GM23338 (cell line): ENCODE data around the gene IL11RA. TPM values are rescaled to one million over a fixed set of nuclear protein-coding genes. Genes with fewer than 3 reads are reported as not detected.

Experiments
- ATAC-seq: fragments of 200-7000 bp; cut with Tn5 transposase; 3 replicates; pipeline ENCODE4 v1.9.1; 2020
- DNase-seq: peaks from one replicate; pipeline ENCODE4 v3.0.0-alpha.2; 2015; ENCODE audit warnings: low spot score
- H2AFZ ChIP-seq: fragments of 200-600 bp; sonication (generic); 2 replicates; pipeline ENCODE4 v1.8.0; 2016; ENCODE audit warnings: antibody characterized with exemption, mild to moderate bottlenecking, moderate library complexity
- H3F3A ChIP-seq: fragments of 200-600 bp; sonication (generic); replicated peaks from 2 replicates; pipeline ENCODE4 v1.8.0; 2017; ENCODE audit warnings: antibody characterized with exemption, mixed run types, low read depth
- H3K27ac ChIP-seq: fragments of 200-600 bp; sonication (generic); 2 replicates; pipeline ENCODE4 v1.6.1; 2016; ENCODE audit warnings: low read depth
- H3K27me3 ChIP-seq: fragments of 200-600 bp; sonication (generic); 2 replicates; pipeline ENCODE4 v1.8.0; 2016; ENCODE audit warnings: mild to moderate bottlenecking, mixed run types, moderate library complexity; ENCODE audit not compliant: insufficient read depth
- H3K36me3 ChIP-seq: fragments of 200-600 bp; sonication (generic); 2 replicates; pipeline ENCODE4 v1.8.0; 2016; ENCODE audit warnings: mild to moderate bottlenecking; ENCODE audit not compliant: insufficient read depth
- H3K4me1 ChIP-seq: fragments of 200-600 bp; sonication (generic); 2 replicates; pipeline ENCODE4 v1.8.0; 2016; ENCODE audit warnings: mild to moderate bottlenecking, moderate library complexity; ENCODE audit not compliant: insufficient read depth
- H3K4me2 ChIP-seq: fragments of 200-600 bp; sonication (generic); 2 replicates; pipeline ENCODE4 v1.7.1; 2017; ENCODE audit warnings: mixed run types
- H3K4me3 ChIP-seq: fragments of 200-600 bp; sonication (generic); 2 replicates; pipeline ENCODE4 v1.6.1; 2016; ENCODE audit warnings: mixed run types
- H3K79me2 ChIP-seq: fragments of 200-600 bp; sonication (generic); replicated peaks from 2 replicates; pipeline ENCODE4 v1.8.0; 2017; ENCODE audit warnings: mild to moderate bottlenecking; ENCODE audit not compliant: insufficient read depth
- H3K9me2 ChIP-seq: fragments of 200-600 bp; sonication (generic); 2 replicates; pipeline ENCODE4 v1.8.0; 2017; ENCODE audit not compliant: insufficient read depth
- H4K20me1 ChIP-seq: fragments of 200-600 bp; sonication (generic); replicated peaks from 2 replicates; pipeline ENCODE4 v1.8.0; 2017; ENCODE audit warnings: mild to moderate bottlenecking; ENCODE audit not compliant: insufficient read depth
- H3K27ac Mint-ChIP-seq: 2 replicates; pipeline ENCODE4 v1.8.0; 2020; ENCODE audit warnings: inconsistent platforms, mild to moderate bottlenecking, moderate library complexity, mixed read lengths
- H3K27me3 Mint-ChIP-seq: 3 replicates; pipeline ENCODE4 v1.8.0; 2022; ENCODE audit warnings: low read depth, mild to moderate bottlenecking, moderate library complexity, mixed read lengths, inconsistent platforms; ENCODE audit not compliant: insufficient read depth, poor library complexity
- H3K36me3 Mint-ChIP-seq: 3 replicates; pipeline ENCODE4 v1.8.0; 2021; ENCODE audit warnings: low read depth, mild to moderate bottlenecking, inconsistent platforms, moderate library complexity, mixed read lengths
- H3K4me1 Mint-ChIP-seq: 3 replicates; pipeline ENCODE4 v1.8.0; 2020; ENCODE audit warnings: mild to moderate bottlenecking, inconsistent platforms, mixed read lengths
- H3K4me3 Mint-ChIP-seq: 3 replicates; pipeline ENCODE4 v1.8.0; 2021; ENCODE audit warnings: moderate library complexity, mild to moderate bottlenecking, inconsistent platforms, mixed read lengths
- H3K9me3 Mint-ChIP-seq: 3 replicates; pipeline ENCODE4 v1.8.0; 2020; ENCODE audit warnings: moderate library complexity, mild to moderate bottlenecking, inconsistent platforms, mixed read lengths
- CREB1 ChIP-seq: fragments of 250-450 bp; sonication (Bioruptor Pico); IDR thresholded peaks from 2 replicates; pipeline ENCODE4 v1.5.0; 2020; ENCODE audit warnings: low read depth, mild to moderate bottlenecking, moderate library complexity
- CTCF ChIP-seq, 2 experiments: fragments of 200-600 bp in 1 of 2; sonication (generic) in 1 of 2; conservative IDR thresholded peaks; 2 replicates each; pipeline versions ENCODE4 v1.5.1 to v1.6.1; 2016 to 2017; ENCODE audit warnings: antibody characterized with exemption in 2 of 2, low read depth in 2 of 2, mild to moderate bottlenecking in 2 of 2, moderate library complexity in 1 of 2
- ETS1 ChIP-seq: IDR thresholded peaks from 2 replicates; pipeline ENCODE4 v1.6.1; 2016; ENCODE audit warnings: antibody characterized with exemption
- EZH2 ChIP-seq: fragments of 200-600 bp; sonication (generic); IDR thresholded peaks from one replicate; pipeline ENCODE4 v1.8.0; 2017; ENCODE audit warnings: antibody characterized with exemption, mild to moderate bottlenecking, low read depth; ENCODE audit not compliant: unreplicated experiment
- EZH2phosphoT487 ChIP-seq: fragments of 200-600 bp; sonication (generic); IDR thresholded peaks from one replicate; pipeline ENCODE4 v1.8.1; 2018; ENCODE audit warnings: antibody characterized with exemption; ENCODE audit not compliant: unreplicated experiment
- JUNB ChIP-seq: IDR thresholded peaks from one replicate; pipeline ENCODE4 v1.6.1; 2016; ENCODE audit warnings: antibody characterized with exemption; ENCODE audit not compliant: unreplicated experiment
- NANOG ChIP-seq: IDR thresholded peaks from 2 replicates; pipeline ENCODE4 v1.6.1; 2016; ENCODE audit warnings: antibody characterized with exemption, borderline replicate concordance
- POLR2AphosphoS5 ChIP-seq: IDR thresholded peaks from 2 replicates; pipeline ENCODE4 v1.6.1; 2016; ENCODE audit warnings: antibody characterized with exemption, low read depth
- REST ChIP-seq: IDR thresholded peaks from one replicate; pipeline ENCODE4 v1.6.1; 2018; ENCODE audit warnings: antibody characterized with exemption; ENCODE audit not compliant: unreplicated experiment
- STAT1 ChIP-seq: IDR thresholded peaks from one replicate; pipeline ENCODE4 v1.6.1; 2016; ENCODE audit warnings: antibody characterized with exemption; ENCODE audit not compliant: unreplicated experiment
- ZNF114 ChIP-seq: fragments of 250-450 bp; sonication (Bioruptor Pico); IDR thresholded peaks from 2 replicates; pipeline ENCODE4 v1.5.0; 2020; ENCODE audit warnings: mild to moderate bottlenecking, moderate library complexity
- ZNF331 ChIP-seq: fragments of 250-450 bp; sonication (Bioruptor Pico); IDR thresholded peaks from 2 replicates; pipeline ENCODE4 v1.5.0; 2020; ENCODE audit warnings: low read depth, mild to moderate bottlenecking, moderate library complexity
- polyA plus RNA-seq: library from polyadenylated mRNA; unstranded; fragments of >200 nt; fragmentation: Nextera tagmentation; extraction: Ambion mirVana; gene quantifications from 2 replicates; pipeline ENCODE4 v1.2.1, GENCODE V29; 2016
- total RNA-seq: library from RNA; depleted of rRNA; stranded (reverse); fragments of >200 nt; shearing (Covaris generic); gene quantifications from 2 replicates; pipeline ENCODE4 v1.2.3, GENCODE V29; 2014
- TF ChIP-seq, protein P1 (sequence below): fragments of 250-450 bp; sonication (Bioruptor Pico); IDR thresholded peaks from 2 replicates; pipeline ENCODE4 v1.5.0; 2020; ENCODE audit warnings: mild to moderate bottlenecking, moderate library complexity

The IL11RA gene
- total and polyA plus RNA-seq, 2 experiments from 2014 or later = 3.1 to 5.8 TPM

GRCh38 chr9:34710023-34710422 lies 58.0 kb downstream of the IL11RA start, which contains the start of gene CCL21:
Gene CCL21, minus strand, starts transcription at chr9:34710136. Its CDS starts 70 bp downstream, at chr9:34710066.
- Histone ChIP-seq H3K27ac (no peak within 1 kb of the TSS), H4K20me1 (no peaks in the 10 kb centered on the region), H3K79me2 (no peaks in the 10 kb centered on the region), H3K4me3 (no peak within 1 kb of the TSS), H2AFZ (no peak within 1 kb of the TSS), H3K4me1 (no peaks in the 10 kb centered on the region), H3K4me2 (no peak within 1 kb of the TSS), H3K27me3 (no peaks in the 10 kb centered on the region), H3K9me2 (0 out of 2 replicates have a peak, but pooled peaks cover 4% of the 10 kb centered on the region), H3K36me3 (no peaks in the 10 kb centered on the region), H3F3A (no peaks in the 10 kb centered on the region)
- DNase-seq = no peak
- no peak for ATAC-seq
- Mint-ChIP-seq H3K27me3 (peaks cover 9% of the 10 kb centered on the region), H3K4me3 (no peak within 1 kb of the TSS), H3K27ac (no peak within 1 kb of the TSS), H3K4me1 (no peaks in the 10 kb centered on the region), H3K36me3 (no peaks in the 10 kb centered on the region), H3K9me3 (no peaks in the 10 kb centered on the region)
- no peak for TF ChIP-seq EZH2phosphoT487
- no peak for TF ChIP-seq JUNB
- no peak for TF ChIP-seq ZNF114 (CRISPR knock-in tag)
- no peak for TF ChIP-seq POLR2AphosphoS5
- TF ChIP-seq ETS1 = no peak
- no peak for TF ChIP-seq ZNF331 (CRISPR knock-in tag)
- TF ChIP-seq, protein P1, sequence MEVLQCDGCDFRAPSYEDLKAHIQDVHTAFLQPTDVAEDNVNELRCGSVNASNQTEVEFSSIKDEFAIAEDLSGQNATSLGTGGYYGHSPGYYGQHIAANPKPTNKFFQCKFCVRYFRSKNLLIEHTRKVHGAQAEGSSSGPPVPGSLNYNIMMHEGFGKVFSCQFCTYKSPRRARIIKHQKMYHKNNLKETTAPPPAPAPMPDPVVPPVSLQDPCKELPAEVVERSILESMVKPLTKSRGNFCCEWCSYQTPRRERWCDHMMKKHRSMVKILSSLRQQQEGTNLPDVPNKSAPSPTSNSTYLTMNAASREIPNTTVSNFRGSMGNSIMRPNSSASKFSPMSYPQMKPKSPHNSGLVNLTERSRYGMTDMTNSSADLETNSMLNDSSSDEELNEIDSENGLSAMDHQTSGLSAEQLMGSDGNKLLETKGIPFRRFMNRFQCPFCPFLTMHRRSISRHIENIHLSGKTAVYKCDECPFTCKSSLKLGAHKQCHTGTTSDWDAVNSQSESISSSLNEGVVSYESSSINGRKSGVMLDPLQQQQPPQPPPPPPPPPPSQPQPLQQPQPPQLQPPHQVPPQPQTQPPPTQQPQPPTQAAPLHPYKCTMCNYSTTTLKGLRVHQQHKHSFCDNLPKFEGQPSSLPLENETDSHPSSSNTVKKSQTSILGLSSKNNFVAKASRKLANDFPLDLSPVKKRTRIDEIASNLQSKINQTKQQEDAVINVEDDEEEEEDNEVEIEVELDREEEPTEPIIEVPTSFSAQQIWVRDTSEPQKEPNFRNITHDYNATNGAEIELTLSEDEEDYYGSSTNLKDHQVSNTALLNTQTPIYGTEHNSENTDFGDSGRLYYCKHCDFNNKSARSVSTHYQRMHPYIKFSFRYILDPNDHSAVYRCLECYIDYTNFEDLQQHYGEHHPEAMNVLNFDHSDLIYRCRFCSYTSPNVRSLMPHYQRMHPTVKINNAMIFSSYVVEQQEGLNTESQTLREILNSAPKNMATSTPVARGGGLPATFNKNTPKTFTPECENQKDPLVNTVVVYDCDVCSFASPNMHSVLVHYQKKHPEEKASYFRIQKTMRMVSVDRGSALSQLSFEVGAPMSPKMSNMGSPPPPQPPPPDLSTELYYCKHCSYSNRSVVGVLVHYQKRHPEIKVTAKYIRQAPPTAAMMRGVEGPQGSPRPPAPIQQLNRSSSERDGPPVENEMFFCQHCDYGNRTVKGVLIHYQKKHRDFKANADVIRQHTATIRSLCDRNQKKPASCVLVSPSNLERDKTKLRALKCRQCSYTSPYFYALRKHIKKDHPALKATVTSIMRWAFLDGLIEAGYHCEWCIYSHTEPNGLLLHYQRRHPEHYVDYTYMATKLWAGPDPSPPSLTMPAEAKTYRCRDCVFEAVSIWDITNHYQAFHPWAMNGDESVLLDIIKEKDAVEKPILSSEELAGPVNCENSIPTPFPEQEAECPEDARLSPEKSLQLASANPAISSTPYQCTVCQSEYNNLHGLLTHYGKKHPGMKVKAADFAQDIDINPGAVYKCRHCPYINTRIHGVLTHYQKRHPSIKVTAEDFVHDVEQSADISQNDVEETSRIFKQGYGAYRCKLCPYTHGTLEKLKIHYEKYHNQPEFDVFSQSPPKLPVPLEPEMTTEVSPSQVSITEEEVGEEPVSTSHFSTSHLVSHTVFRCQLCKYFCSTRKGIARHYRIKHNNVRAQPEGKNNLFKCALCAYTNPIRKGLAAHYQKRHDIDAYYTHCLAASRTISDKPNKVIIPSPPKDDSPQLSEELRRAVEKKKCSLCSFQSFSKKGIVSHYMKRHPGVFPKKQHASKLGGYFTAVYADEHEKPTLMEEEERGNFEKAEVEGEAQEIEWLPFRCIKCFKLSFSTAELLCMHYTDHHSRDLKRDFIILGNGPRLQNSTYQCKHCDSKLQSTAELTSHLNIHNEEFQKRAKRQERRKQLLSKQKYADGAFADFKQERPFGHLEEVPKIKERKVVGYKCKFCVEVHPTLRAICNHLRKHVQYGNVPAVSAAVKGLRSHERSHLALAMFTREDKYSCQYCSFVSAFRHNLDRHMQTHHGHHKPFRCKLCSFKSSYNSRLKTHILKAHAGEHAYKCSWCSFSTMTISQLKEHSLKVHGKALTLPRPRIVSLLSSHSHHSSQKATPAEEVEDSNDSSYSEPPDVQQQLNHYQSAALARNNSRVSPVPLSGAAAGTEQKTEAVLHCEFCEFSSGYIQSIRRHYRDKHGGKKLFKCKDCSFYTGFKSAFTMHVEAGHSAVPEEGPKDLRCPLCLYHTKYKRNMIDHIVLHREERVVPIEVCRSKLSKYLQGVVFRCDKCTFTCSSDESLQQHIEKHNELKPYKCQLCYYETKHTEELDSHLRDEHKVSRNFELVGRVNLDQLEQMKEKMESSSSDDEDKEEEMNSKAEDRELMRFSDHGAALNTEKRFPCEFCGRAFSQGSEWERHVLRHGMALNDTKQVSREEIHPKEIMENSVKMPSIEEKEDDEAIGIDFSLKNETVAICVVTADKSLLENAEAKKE (CRISPR knock-in tag) = no peak
- TF ChIP-seq STAT1 = no peak
- no peak for TF ChIP-seq CTCF (conservative IDR thresholded peaks at IDR 0.05; ENCODE audit: low read depth in 2 of 2)
- no peak for TF ChIP-seq NANOG
- TF ChIP-seq REST = no peak
- TF ChIP-seq CREB1 (CRISPR knock-in tag) = no peak
- no peak for TF ChIP-seq EZH2
